Activated CD8-positive, alpha-beta memory T cell treated with anti-CD3 and anti-CD28 coated beads for 36 hours (primary cell): ENCODE results near the gene CYBC1. TPM values are rescaled to one million over a fixed set of nuclear protein-coding genes. Genes with fewer than 3 reads are reported as not detected.
"Not testable (repeated sequence)": the region's sequence is repeated elsewhere in the genome, so short reads cannot be mapped to it uniquely, and the experiment has no call there.

ENCODE experiments used
- CTCF ChIA-PET: fragments of 350-600 bp; sonication (Branson Sonifier 250); formaldehyde crosslinking; loops from one replicate; lab custom pipeline; 2021; ENCODE audit warnings: antibody characterized with exemption; lab: Charles Lee
- POLR2A ChIA-PET: fragments of 350-600 bp; sonication (Branson Sonifier 250); formaldehyde crosslinking; loops from one replicate; lab custom pipeline; 2021; ENCODE audit warnings: antibody characterized with exemption; lab: Charles Lee
- total RNA-seq, 2 experiments: library from RNA; stranded (reverse); gene quantifications; one replicate each; pipeline ENCODE4 v1.2.3, GENCODE V29; 2021

CYBC1 gene
- total RNA-seq, 2 experiments from 2014 or later: 197 to 201 TPM

DNA sequence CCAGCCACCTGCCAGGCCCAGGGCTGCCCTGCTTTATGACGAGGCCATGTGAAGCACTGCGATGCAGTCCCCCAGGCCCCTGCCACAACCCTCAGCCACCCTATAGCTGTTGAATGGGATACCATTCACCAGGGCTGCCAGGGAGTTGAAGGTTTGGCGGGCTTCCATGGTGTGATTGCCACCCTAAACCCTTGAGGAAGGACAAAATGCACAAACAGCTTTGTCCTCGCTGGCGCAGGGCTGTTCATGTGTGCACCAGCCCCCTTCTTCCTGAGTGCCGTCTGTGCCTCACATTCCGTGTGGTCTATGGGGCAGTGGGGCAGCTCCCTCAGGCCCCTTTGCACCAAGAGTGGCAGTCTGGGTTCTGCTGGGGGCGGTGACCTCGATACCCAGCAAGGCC is 33.3 kb upstream of the CYBC1 start:
- POLR2A ChIA-PET: no interaction called here
- CTCF ChIA-PET: no interaction called here

DNA sequence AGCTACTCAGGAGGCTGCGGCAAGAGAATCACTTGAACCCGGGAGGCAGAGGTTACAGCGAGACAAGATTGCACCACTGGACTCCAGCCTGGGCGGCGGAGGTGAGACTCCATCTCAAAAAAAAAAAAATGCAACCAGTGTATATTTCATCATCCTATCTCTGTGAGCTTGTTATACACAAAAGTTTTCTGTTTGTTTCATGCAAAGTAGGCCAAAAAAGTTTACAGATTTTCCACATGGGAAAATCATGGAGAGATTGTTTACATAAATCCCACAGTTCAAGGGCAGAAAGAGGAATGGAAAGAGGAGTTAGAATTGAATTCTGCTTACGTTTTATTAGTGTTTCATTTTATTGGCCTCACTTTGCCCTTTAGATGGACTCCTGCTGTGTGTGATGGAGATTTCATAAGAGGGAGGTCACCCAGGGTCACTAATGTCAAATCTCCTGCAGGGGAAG is 32.7 kb upstream of the CYBC1 start:
- ChIA-PET POLR2A (no interaction called here), CTCF (no interaction called here)

DNA sequence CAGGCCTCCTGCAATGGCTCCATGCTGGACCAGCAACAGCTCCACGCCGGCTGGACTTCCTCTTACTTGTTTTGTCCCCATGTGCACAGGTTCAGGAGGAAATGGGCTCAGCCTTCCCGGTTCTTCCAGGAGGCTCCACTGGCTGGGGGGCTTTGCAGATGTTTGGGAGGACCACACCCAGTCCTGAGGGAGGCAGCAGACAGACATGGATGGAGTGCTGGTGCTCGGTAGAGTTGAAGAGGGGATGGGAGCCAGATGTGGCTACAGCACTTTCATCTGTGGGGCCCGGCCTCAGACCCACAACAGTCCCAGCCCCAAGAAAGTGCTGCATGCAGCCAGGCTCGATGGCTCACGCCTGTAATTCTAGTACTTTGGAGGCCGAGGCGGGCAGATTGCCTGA is 29.8 kb upstream of the CYBC1 start:
- ChIA-PET POLR2A (no interaction called here), CTCF (interaction anchor here (1.3 to 1.6 kb wide), 3 partner anchors 16 to 75 kb away, joined by 3 to 4 read pairs (median 3); no protein-coding TSS in a partner anchor)

DNA sequence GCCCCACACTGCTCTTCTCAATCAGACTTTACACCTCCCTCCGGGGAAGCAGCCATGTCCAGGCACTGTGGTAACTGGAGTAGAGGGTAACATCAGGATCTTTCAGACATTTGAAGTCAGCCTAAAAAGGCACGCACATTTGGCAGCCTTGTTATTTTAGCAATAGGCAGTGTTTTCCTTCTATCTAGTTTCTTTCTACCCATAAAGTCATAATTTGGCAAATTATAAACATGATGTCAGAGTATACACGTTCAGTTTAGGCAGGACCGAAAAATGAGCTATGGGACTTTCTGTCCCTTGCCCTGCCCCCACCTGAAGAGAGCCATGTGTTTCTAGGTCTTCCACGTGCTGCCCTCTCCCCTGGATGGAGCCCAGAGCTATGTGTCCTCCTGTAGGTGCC is 29.1 kb upstream of the CYBC1 start:
- ChIA-PET CTCF (interaction anchor here (1.3 to 1.6 kb wide), 2 partner anchors 17 to 75 kb away, joined by 3 read pairs; no protein-coding TSS in a partner anchor), POLR2A (no interaction called here)

DNA sequence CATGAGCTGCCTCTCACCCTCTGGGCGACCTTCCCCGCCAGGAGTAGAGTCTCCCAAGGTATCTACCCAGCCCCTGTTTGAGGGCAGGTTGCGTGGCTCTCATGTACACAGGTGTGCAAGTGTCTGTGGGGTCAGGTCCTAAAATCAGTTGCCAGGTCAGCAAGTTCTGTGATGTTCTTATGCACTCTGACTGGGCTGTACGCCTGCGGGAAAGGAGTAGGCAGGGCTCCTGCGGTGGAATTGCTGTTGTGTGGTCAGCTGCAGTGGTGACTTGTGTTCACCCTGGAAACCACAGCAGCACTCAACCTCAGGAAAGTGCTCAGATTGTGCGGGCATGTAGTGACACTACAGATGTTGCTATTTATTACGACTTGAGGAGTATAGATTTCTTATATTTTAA is 27.4 kb upstream of the CYBC1 start:
- CTCF ChIA-PET: interaction anchor here (1.0 kb wide), 1 partner anchor 10 kb away, joined by 3 read pairs; no protein-coding TSS in a partner anchor
- POLR2A ChIA-PET: no interaction called here

DNA sequence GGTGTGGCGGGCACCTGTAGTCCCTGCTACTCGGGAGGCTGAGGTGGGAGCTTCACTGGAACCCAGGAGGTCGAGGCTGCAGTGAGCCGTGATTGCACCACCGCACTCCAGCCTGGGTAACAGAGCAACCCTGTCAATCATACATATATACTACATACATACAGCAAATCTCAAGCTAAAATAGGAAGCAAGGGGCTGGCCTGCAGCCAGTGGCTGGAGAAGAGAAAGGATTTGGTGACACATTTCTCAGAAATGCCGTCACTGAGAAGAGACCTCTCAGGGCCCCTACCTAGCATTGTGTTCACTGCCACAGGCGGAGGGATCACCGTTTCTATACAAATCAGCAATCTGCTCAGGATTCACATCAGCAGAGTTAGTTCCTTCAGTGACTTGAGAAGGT is 24.9 kb upstream of the CYBC1 start:
- CTCF ChIA-PET: no interaction called here

DNA sequence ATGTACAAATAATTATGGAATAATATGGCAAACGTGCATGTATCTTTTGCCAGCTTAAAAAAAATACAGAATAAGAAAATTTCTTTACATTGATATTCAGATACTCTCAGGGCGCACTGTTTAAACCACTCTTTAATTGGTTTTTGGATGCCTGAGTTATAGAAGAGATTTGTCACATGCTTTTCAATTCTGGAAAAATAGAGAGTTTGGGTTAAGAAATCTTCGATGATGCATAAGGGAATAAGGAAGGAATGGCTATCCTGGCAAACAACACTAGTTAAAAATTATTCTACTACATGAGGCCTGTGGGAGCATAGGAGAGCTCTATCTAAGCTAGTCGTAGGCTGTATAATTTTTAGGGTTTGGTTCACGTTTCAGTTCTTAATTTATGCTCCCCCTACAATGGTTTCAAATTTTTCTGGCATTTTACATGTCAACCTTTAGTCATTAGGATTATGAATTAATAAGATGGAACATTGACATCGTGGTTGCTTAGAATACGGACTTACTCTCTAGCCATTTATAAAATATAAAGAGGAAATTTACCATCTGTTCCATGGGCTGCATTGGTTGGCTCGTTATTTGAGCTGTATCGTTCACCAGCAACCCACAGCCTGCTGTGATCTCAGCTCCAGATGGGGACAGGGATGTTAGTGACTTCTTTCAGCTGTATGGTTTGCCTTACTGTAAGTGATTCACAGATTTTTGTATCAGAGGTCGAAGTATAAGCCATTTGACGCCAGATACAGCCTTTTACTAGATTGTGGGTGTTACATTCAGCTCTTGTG is 23.9 kb upstream of the CYBC1 start:
- CTCF ChIA-PET: no interaction called here

More for the DNA sequence above, 24.9 kb upstream of the CYBC1 start:
- POLR2A ChIA-PET: interaction anchor here (0.6 kb wide), 1 partner anchor 94 kb away, joined by 3 read pairs; no protein-coding TSS in a partner anchor

DNA sequence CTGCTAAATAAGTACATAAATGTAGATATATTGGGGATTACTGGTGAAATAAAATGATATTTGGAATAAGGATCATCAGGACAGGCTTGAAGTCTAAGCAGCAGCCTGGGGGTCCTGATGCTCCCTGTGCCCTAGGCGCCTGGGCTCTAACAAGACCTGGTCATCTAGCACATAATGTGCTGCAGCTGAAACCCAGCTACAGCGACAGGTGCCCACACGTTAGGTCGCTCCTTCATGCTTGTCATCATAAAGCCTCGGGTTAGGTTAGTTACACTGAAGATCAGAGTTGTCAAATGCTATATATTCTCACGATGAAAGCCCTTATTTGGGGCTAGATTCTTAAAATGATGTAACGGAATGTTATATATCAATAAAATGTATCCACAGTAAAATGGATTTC is 19.5 kb upstream of the CYBC1 start:
- CTCF ChIA-PET: no interaction called here
- POLR2A ChIA-PET: no interaction called here

More for the DNA sequence above, 23.9 kb upstream of the CYBC1 start:
- POLR2A ChIA-PET: interaction anchor here (0.6 kb wide), 1 partner anchor 93 kb away, joined by 3 read pairs; no protein-coding TSS in a partner anchor

DNA sequence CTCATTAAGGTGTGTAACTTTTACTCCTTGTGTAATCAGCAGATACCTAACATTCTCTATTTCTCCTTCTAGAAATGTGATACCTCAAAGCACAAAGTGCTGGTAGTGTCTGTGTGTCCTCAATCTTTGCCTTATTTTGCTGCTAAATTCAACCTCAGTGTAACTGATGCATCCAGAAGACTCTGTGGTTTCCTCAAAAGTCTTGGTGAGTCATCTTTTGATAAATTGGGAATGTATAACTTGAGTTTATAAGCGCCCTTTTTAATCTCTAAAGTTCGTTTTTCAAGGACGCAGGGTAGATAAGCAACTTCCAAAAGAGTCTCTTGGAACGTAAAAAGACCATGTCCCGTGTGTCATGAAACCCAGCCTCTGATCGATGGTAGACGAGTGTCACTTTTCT is 18.1 kb upstream of the CYBC1 start:
- ChIA-PET CTCF (no interaction called here), POLR2A (no interaction called here)

DNA sequence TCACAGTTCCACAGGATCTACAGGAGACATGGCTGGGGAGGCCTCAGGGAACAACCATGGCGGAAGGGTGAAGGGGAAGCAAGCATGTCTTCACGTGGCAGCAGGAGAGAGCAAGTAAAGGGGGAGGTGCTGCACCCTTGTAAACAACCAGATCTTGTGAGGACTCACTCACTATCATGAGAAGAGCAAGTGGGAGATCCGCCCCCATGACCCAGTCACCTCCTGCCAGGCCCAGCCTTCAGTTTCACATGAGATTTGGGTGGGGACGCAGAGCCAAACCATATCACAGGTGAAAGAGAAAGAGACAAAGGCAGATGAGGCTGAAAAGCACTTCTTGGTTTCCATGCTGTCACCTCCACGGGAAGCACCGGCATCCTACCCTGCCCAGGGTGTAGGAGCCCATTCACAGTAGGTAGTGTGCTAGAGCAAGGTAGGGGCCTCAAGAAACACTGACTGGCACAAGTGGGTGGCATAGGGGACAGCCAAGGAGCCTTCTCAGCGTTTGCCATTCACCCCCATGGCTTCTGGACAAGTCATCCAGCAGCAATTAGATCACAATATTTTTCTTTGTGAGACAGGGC is 14.6 kb upstream of the CYBC1 start:
- ChIA-PET CTCF (no interaction called here), POLR2A (no interaction called here)

DNA sequence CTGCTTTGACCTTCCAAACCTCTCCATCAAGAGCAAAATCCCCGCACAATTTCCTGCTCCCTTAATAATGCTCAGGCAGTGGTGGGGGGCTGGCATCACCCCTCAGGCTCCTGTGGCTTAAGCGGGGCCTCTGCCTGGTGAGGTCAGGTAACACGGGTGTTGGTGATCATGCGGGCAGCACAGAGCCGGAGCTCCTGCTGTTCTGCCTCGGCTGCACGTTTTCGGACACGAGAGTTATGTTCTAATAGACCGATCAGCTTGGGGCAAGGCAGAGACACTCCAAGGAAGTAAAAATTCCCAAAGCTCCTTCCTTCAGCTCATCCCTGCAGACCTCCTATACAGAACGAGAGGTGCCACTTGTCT is 14.0 kb upstream of the CYBC1 start:
- ChIA-PET CTCF (no interaction called here), POLR2A (no interaction called here)

DNA sequence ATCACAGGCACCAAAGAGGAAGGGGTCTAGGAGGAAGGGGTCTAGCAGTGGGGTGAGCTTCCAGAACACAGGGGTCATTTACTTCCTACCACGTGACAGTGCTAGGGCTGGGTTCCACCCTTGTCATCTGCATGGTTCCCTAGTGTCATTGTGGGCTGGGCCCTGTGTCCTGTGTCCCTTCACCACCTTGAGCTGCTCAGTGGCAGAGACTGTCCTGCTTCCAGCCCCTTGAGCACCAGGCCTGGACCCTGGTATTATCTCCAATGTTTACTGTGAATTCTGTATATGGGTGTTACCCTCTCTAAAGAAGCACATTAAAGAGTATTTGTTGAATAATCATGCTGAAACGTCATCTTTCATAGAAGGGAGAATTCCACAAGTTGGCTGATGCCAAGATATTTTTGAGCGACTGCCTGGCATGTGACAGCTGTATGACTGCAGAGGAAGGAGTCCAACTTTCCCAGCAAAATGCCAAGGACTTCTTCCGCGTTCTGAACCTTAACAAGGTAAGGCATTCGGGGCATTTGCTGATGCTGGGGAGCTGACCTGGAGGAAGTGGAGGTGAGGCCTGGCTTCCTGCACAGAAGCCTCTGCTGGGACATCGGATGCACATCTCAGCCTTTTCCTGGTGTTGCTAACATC is 13.5 kb upstream of the CYBC1 start:
- POLR2A ChIA-PET: no interaction called here
- CTCF ChIA-PET: no interaction called here

DNA sequence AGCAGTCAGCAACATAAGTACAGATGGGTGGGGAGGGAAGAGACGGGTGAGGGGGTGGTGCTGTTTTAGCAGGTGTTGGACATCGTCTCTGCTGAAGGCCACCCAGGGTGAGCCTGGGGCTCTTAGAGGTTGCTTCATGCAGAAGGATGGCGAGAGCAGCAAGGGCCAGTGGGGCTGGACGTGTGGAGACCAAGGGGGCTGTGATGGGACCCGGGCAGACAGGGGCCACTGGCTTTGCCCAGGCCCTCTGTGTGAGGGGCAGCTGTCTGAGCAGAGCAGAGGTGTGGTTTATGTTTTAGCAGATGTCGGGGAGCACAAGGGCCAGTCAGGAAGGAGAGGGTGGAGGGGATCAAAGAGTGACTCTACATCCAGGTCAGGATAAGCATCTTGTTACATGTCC is 12.8 kb upstream of the CYBC1 start:
- CTCF ChIA-PET: interaction anchor here (0.6 kb wide), 1 partner anchor 227 kb away, joined by 3 read pairs; no protein-coding TSS in a partner anchor

DNA sequence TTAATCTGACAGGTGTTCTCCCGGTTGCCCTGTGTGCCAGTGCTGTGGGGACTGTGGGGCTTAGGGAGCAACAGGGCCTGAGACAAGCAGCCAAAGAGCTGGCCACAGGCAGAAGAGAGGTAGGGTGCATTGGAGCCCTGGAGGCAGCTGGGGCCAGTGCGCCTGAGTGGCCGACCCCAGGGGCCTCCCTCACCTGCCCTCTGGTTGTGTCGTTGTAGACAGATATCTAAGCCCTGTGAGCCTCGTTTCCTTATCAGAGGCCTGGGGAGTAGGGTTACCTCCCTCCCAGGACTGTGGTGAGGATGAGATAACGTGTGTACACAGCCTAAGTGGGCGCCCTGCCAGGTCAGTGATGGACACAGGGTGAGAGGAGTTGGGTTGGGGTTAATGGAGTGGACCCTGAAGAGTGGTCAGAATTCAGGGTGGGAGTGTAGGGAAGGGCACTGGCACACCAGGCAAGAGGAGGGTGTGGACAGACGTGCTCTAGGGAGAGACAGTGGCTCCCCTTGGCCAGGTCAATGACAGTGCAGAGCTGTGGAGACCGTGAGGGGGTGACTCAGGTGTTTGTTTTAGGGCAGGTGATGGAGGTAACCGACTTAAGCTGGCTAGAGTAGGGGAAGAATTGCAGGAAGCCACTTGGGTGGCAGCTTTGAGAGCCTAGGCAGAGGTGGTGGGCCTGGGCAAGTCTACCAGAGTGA is 11.4 kb upstream of the CYBC1 start:
- CTCF ChIA-PET: no interaction called here
- POLR2A ChIA-PET: interaction anchor here (1.6 kb wide), 1 partner anchor 13 kb away, joined by 3 read pairs; no protein-coding TSS in a partner anchor

More for the DNA sequence above, 12.8 kb upstream of the CYBC1 start:
- POLR2A ChIA-PET: no interaction called here

DNA sequence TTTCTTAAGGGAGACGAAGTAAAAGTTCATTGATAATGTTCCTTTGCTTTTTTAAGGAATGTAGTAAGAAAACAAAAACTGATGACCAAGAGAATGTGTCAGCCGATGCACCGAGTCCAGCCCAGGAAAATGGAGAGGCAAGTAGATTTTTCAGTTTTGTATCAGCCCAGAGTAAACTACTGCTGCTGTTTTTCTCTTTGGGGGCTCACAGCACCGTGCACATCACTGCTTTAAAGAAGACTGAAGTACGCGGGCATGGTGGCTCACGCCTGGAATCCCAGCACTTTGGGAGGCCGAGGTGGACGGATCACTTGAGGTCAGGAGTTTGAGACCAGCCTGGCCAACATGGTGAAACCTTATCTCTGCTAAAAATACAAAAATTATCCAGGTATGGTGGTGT is 9.4 kb upstream of the CYBC1 start:
- POLR2A ChIA-PET, CTCF ChIA-PET: not testable (repeated sequence)

DNA sequence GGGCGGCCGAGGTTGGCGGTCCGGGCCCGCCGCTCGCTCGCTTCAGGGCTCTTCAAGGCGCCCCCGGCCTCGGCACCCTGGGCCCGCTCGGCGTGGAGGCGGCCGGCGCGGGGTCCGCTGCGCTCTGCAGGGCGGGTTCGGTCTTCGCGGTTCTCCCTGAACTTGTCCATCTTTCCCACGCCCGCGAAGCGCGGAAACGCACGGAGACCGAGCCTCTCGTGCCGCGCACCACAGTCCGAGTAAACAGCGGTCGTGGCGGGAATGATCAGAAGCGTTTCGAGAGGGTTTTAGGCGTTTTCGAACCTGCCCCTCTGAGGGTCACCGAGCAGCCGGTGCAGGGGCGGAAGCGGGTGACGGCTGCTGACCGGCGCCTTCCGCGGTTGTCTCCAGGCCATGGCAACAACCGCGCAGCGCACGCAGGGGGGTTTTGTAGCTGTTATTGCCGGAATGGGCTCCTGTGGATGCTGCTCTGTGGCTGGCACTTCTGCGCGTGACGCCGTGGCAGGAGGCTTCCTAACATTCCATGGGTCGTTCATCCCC is 8.4 kb upstream of the CYBC1 start:
- POLR2A ChIA-PET: interaction anchor here (1.0 kb wide), 1 partner anchor 61 kb away, joined by 3 read pairs; the partner anchor contains the start of gene FOXK2
- CTCF ChIA-PET: no interaction called here

DNA sequence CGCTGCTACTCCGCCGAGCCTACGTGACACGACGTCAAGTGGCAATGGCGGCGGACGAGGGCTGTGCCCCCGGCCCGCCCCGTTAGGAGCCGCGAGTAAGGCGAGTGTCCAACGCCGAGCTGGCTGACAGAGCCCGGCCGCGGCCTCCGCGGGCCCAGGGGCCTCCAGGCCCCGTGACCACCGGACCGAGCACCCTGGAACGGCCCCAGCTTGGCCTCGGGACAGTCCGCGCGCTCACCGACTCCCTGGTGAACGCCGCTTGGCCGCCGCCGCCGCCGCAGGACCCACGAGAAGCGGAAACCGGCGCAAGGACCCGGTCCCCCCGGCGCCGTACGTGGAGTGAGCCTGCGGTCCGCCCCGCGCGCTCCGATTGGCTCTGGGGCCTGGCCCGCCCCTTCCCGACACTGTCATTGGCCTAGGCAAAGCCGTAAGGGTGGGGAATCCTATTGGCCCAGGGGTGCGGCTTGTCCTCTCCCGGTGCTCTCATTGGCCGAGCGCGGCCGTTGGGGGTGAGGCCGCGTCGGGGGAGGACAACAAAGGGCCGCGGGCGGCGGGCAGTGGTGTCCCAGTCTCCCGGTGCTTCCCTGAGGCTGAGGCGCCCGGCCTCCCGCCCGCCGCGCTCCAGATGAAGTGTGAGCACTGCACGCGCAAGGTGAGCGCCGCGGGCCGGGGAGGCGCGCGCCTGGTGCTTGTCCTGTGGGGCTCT is 7.8 kb upstream of the CYBC1 start, which contains the start of gene NARF:
NARF (plus strand) TSS at position 563 of the 706 bp plus-strand sequence; CDS start at position 626, 63 bp downstream.
- ChIA-PET POLR2A (interaction anchor here (1.0 to 2.0 kb wide), 3 partner anchors 9 to 62 kb away, joined by 3 to 9 read pairs (median 8); partner anchors contain the start of gene FOXK2), CTCF (interaction anchor here (1.2 kb wide), 2 partner anchors 12 to 34 kb away, joined by 3 to 4 read pairs; no protein-coding TSS in a partner anchor)

DNA sequence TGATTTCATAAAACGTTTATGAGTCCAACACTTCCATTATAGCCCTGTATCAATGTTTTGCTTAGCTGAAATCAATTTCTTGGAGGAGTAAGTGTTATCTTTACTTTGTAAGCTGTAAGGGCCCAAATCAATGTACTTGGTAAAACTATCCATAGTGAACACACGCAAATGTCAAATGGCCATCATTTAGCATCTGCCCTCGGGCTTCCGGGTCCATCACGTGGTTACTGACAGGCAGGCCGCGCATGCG is 7.3 kb upstream of the CYBC1 start:
- CTCF ChIA-PET: interaction anchor here (1.2 kb wide), 2 partner anchors 12 to 33 kb away, joined by 3 to 4 read pairs; no protein-coding TSS in a partner anchor

More for the DNA sequence above, 7.3 kb upstream of the CYBC1 start:
- POLR2A ChIA-PET: interaction anchor here (1.3 to 2.0 kb wide), 2 partner anchors 9 to 61 kb away, joined by 8 to 9 read pairs; partner anchors contain the start of gene FOXK2
